K562 (cell line): ENCODE results near the gene RBMS3. TPM values are rescaled to one million over a fixed set of nuclear protein-coding genes. Genes with fewer than 3 reads are reported as not detected.
"Not testable (repeated sequence)": the region's sequence is repeated elsewhere in the genome, so short reads cannot be mapped to it uniquely, and the experiment has no call there.

ENCODE experiments used
- ATAC-seq: fragments of 200-7000 bp; cut with Tn5 transposase; 3 replicates; pipeline ENCODE4 v1.9.1; 2020; ENCODE audit warnings: moderate library complexity
- BruUV-seq: library from RNA; stranded (reverse); fragments of 400-500 nt; replicated peaks from 2 replicates; lab custom pipeline; 2021; lab: Mats Ljungman, UMichigan
- CTCF ChIA-PET: fragments of 300-600 bp; formaldehyde crosslinking; extraction: SDS; loops from one replicate; lab custom pipeline; 2021; ENCODE audit warnings: low intra/inter-chr PET ratio; lab: Yijun Ruan, JAX
- POLR2A ChIA-PET: fragments of 300-600, 350-650 bp; sonication (Branson Sonifier 250); formaldehyde crosslinking; extraction: SDS; loops from one replicate; lab custom pipeline; 2021; ENCODE audit warnings: antibody characterized with exemption, inconsistent platforms; lab: Yijun Ruan, JAX
- DNase-seq, 4 experiments: peaks; one replicate each; pipeline versions ENCODE4 v3.0.0 to v3.0.0-alpha.2; 2011 to 2018; ENCODE audit warnings: low spot score in 3 of 4, mixed read lengths in 3 of 4; ENCODE audit errors: extremely low read depth in 1 of 4
- FAIRE-seq: peaks from 2 replicates; lab custom pipeline; 2011; peaks lifted over from hg19 to GRCh38; lab: Jason Lieb, UNC
- H2AFZ ChIP-seq: 2 replicates; pipeline ENCODE4 v1.6.0; 2011; ENCODE audit warnings: low read depth, low read length, control low read depth, inconsistent platforms
- H3K27ac ChIP-seq: fragments of 200-600 bp; 3 replicates; pipeline ENCODE4 v1.8.0; 2011; ENCODE audit warnings: low read depth, mild to moderate bottlenecking, control low read depth, inconsistent platforms, low read length, moderate library complexity, mixed read lengths; ENCODE audit errors: extremely low read depth
- H3K27me3 ChIP-seq, 2 experiments: fragments of 300-600 bp in 1 of 2; 2 replicates in 1 of 2; 3 replicates in 1 of 2; pipeline versions ENCODE4 v1.6.0 to v1.8.0; 2011; ENCODE audit warnings: inconsistent platforms in 2 of 2, low read length in 2 of 2, mild to moderate bottlenecking in 1 of 2, mixed read lengths in 1 of 2, moderate library complexity in 1 of 2; ENCODE audit not compliant: control insufficient read depth in 2 of 2, insufficient read depth in 2 of 2
- H3K36me3 ChIP-seq: fragments of 300-600 bp; 3 replicates; pipeline ENCODE4 v1.8.0; 2011; ENCODE audit warnings: mild to moderate bottlenecking, low read length, inconsistent platforms; ENCODE audit not compliant: control insufficient read depth, insufficient read depth
- H3K4me1 ChIP-seq, 2 experiments: fragments of 200-600 bp in 1 of 2; replicated peaks in 1 of 2; 2 replicates in 1 of 2; 3 replicates in 1 of 2; pipeline versions ENCODE4 v1.5.1 to v1.8.0; 2011; ENCODE audit warnings: inconsistent platforms in 2 of 2, low read length in 2 of 2, mild to moderate bottlenecking in 1 of 2, mixed read lengths in 1 of 2, moderate library complexity in 1 of 2; ENCODE audit not compliant: control insufficient read depth in 2 of 2, insufficient read depth in 2 of 2
- H3K4me2 ChIP-seq: 2 replicates; pipeline ENCODE4 v1.6.1; 2011; ENCODE audit warnings: low read length, control low read depth, inconsistent platforms, mixed read lengths; ENCODE audit not compliant: insufficient read depth
- H3K4me3 ChIP-seq: fragments of 200-600 bp; sonication (generic), shearing (Covaris generic); 2 replicates; pipeline ENCODE4 v1.5.1; 2016; ENCODE audit warnings: control low read depth, inconsistent platforms
- H3K79me2 ChIP-seq: fragments of 200-600 bp; 3 replicates; pipeline ENCODE4 v1.8.0; 2011; ENCODE audit warnings: low read length, inconsistent platforms; ENCODE audit not compliant: control insufficient read depth, insufficient read depth
- H3K9ac ChIP-seq, 2 experiments: 2 replicates each; pipeline versions ENCODE4 v1.6.0 to v1.6.1; 2011; ENCODE audit warnings: low read depth in 2 of 2, low read length in 2 of 2, control low read depth in 1 of 2, inconsistent platforms in 1 of 2, mild to moderate bottlenecking in 1 of 2, mixed read lengths in 1 of 2; ENCODE audit not compliant: insufficient read depth in 1 of 2
- H3K9me1 ChIP-seq: one replicate; pipeline ENCODE4 v1.6.0; 2011; ENCODE audit warnings: inconsistent platforms, mild to moderate bottlenecking, low read length, moderate library complexity; ENCODE audit not compliant: control insufficient read depth, insufficient read depth
- H3K9me3 ChIP-seq: replicated peaks from 2 replicates; pipeline ENCODE4 v1.5.1; 2011; ENCODE audit warnings: low read depth, low read length, inconsistent platforms; ENCODE audit not compliant: control insufficient read depth, insufficient read depth
- H4K20me1 ChIP-seq: replicated peaks from 2 replicates; pipeline ENCODE4 v1.6.1; 2011; ENCODE audit warnings: low read length, inconsistent platforms, mixed read lengths; ENCODE audit not compliant: control insufficient read depth, insufficient read depth
- DMBX1 ChIP-seq: fragments of 250-450 bp; sonication (Bioruptor Pico); IDR thresholded peaks from 2 replicates; pipeline ENCODE4 v1.8.0; 2022; ENCODE audit warnings: inconsistent platforms, mild to moderate bottlenecking, moderate library complexity, borderline replicate concordance
- SMAD3 ChIP-seq: fragments of 450-650 bp; formaldehyde crosslinking; conservative IDR thresholded peaks from 2 replicates; pipeline ENCODE4 v1.4.0; 2020; ENCODE audit warnings: mild to moderate bottlenecking
- SP2 ChIP-seq: IDR thresholded peaks from 2 replicates; pipeline ENCODE4 v1.6.1; 2011; ENCODE audit warnings: mild to moderate bottlenecking, low read depth, low read length, moderate library complexity; ENCODE audit not compliant: poor library complexity, severe bottlenecking; ENCODE audit errors: extremely low read depth
- ZFP30 ChIP-seq: fragments of 250-450 bp; sonication (Bioruptor Pico); IDR thresholded peaks from 2 replicates; pipeline ENCODE4 v1.8.0; 2022; ENCODE audit warnings: moderate library complexity, mild to moderate bottlenecking, inconsistent platforms, borderline replicate concordance
- ZNF561 ChIP-seq: fragments of 450-650 bp; formaldehyde crosslinking; conservative IDR thresholded peaks from 2 replicates; pipeline ENCODE4 v1.4.0; 2020; ENCODE audit warnings: mild to moderate bottlenecking, moderate library complexity
- WGBS: fragments of 100-300 bp; shearing (Covaris generic); methylation state at CpG from one replicate; pipeline ENCODE4 v1.1.6; 2016; ENCODE audit warnings: low coverage, mixed read lengths; ENCODE audit not compliant: insufficient coverage; ENCODE audit errors: missing lambda C conversion rate; 5-methylcytosine and 5-hydroxymethylcytosine counted together
- in situ Hi-C: fragments of 300-500 bp; cut with MboI; formaldehyde crosslinking; loops from 4 replicates; pipeline ENCODE4 v1.15.0; 2018; ENCODE audit warnings: inconsistent platforms, mixed read lengths
- intact Hi-C: fragments of 100-400 bp; cut with micrococcal nuclease; formaldehyde crosslinking; loops from 2 replicates; pipeline ENCODE4 v1.14.2; 2022
- polyA plus RNA-seq, 8 experiments: library from polyadenylated mRNA; depleted of rRNA in 4 of 8; stranded (reverse) in 5 of 8; unstranded in 3 of 8; fragments of >200 nt; fragmentation: Nextera tagmentation in 2 of 8; fragmentation: Illumina TruSeq in 1 of 8; extraction: Ambion mirVana in 2 of 8; extraction: Trizol in 1 of 8; gene quantifications; 2 replicates each; pipeline versions ENCODE4 v1.2.1 to v1.2.3, GENCODE V29; 2011 to 2014; ENCODE audit warnings: inconsistent platforms in 1 of 8, missing spikeins in 1 of 8
- total RNA-seq, 7 experiments: library from RNA; depleted of rRNA in 6 of 7; stranded (reverse); fragments of >200 nt in 6 of 7; fragmentation: Illumina TruSeq in 2 of 7; extraction: Trizol in 2 of 7; gene quantifications; 2 replicates each; pipeline versions ENCODE4 v1.2.1 to v1.2.3, GENCODE V29; 2011 to 2021; ENCODE audit warnings: low replicate concordance in 1 of 7
- TF ChIP-seq, protein P1 (sequence below): sonication (generic); formaldehyde crosslinking; IDR thresholded peaks from 2 replicates; pipeline ENCODE4 v1.8.0; 2022; ENCODE audit warnings: missing genetic modification reagents, mild to moderate bottlenecking, moderate library complexity, borderline replicate concordance

The RBMS3 gene
- total and polyA plus RNA-seq, 9 of the 15 experiments (the other 6 are each of a cell fraction or from before 2014, with no cell fraction given) = 0.20 TPM; not detected in 8

DNA sequence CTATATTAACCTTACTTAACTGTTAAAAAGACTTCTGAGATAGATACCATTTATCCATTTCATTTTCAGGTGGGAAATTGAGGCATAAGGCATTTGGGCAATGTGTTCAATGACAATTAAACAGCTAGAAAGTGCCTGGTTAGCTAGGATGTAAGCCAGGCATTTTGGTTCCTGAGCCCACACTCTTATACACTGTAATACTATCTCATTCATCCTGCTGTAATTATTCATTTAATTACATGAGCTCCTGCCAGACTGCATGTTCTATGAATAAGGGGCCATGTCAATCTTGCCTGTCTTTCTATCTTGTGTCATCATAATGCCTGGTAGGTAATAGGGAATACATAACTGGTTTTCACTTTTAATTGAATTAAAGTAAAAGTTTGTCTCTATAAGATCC is 74.0 kb downstream of the RBMS3 start (continued):
- TF ChIP-seq, protein P1, sequence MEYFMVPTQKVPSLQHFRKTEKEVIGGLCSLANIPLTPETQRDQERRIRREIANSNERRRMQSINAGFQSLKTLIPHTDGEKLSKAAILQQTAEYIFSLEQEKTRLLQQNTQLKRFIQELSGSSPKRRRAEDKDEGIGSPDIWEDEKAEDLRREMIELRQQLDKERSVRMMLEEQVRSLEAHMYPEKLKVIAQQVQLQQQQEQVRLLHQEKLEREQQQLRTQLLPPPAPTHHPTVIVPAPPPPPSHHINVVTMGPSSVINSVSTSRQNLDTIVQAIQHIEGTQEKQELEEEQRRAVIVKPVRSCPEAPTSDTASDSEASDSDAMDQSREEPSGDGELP (CRISPR knock-in tag) = no peak
- TF ChIP-seq SMAD3 (CRISPR knock-in tag) (no peak), DMBX1 (no peak), ZFP30 (CRISPR knock-in tag) (no peak), SP2 (no peak)

- H3K9me1 ChIP-seq = no peaks in the 10 kb centered on the region
Measured at GRCh38 chr3:29356062-29356461, 75.2 kb downstream of the RBMS3 start.

GRCh38 chr3:29360289-29360688 is 79.4 kb downstream of the RBMS3 start:
- ATAC-seq, FAIRE-seq, H3K4me2 ChIP-seq, H3K27me3 ChIP-seq, H3K9me3 ChIP-seq, H3K36me3 ChIP-seq, POLR2A ChIA-PET, intact Hi-C loops, H3K27ac ChIP-seq, H3K79me2 ChIP-seq, CTCF ChIA-PET, H3K9me1 ChIP-seq, BruUV-seq, H3K9ac ChIP-seq, H3K4me1 ChIP-seq, DNase-seq, H2AFZ ChIP-seq, in situ Hi-C loops, H4K20me1 ChIP-seq, H3K4me3 ChIP-seq: not testable (repeated sequence)
- 6% methylated on average over 1 of the region's 2 CpGs for WGBS

More at GRCh38 chr3:29356062-29356461, 75.2 kb downstream of the RBMS3 start:
- Histone ChIP-seq H3K9ac (no peak overlapping the region), H3K4me1 (no peaks in the 10 kb centered on the region), H3K36me3 (no peaks in the 10 kb centered on the region), H3K79me2 (no peaks in the 10 kb centered on the region), H3K27ac (no peak overlapping the region), H3K27me3 (no peaks in the 10 kb centered on the region), H4K20me1 (no peaks in the 10 kb centered on the region), H3K4me3 (no peak overlapping the region), H3K9me3 (no peaks in the 10 kb centered on the region; the same call in 1 of the 2 replicates), H2AFZ (no peak overlapping the region), H3K4me2 (no peak overlapping the region)
- intact Hi-C loops (no loop called here), in situ Hi-C loops (no loop called here)
- FAIRE-seq (no peak), ATAC-seq (no peak), DNase-seq (no peak)
- 0% methylated on average over 3 of the region's 3 CpGs for WGBS
- POLR2A ChIA-PET = no interaction called here
- BruUV-seq = no TSS peak
- CTCF ChIA-PET = no interaction called here
- no peak for TF ChIP-seq ZNF561 (CRISPR knock-in tag)
